Adipocyte (in vitro differentiated cells): ENCODE results near the gene RNASEH2A.

Experiments used
- DNase-seq: peaks from one replicate; pipeline ENCODE4 v3.0.0-alpha.2; 2015; ENCODE audit warnings: low read depth
- H3K27me3 ChIP-seq: replicated peaks from 2 replicates; pipeline ENCODE4 v1.7.0; 2013; ENCODE audit warnings: mild to moderate bottlenecking, low read length, moderate library complexity; ENCODE audit not compliant: control insufficient read depth, insufficient read depth
- H3K36me3 ChIP-seq: 2 replicates; pipeline ENCODE4 v1.7.0; 2013; ENCODE audit warnings: low read length, mild to moderate bottlenecking, moderate library complexity; ENCODE audit not compliant: control insufficient read depth, insufficient read depth, severe bottlenecking
- H3K4me1 ChIP-seq: 2 replicates; pipeline ENCODE4 v1.7.0; 2013; ENCODE audit warnings: mild to moderate bottlenecking, low read length, moderate library complexity; ENCODE audit not compliant: control insufficient read depth, insufficient read depth
- H3K4me3 ChIP-seq: 2 replicates; pipeline ENCODE4 v1.7.0; 2013; ENCODE audit warnings: mild to moderate bottlenecking, low read length, moderate library complexity
- H3K9ac ChIP-seq: 2 replicates; pipeline ENCODE4 v1.7.0; 2013; ENCODE audit warnings: mild to moderate bottlenecking, low read length, moderate library complexity
- H3K9me3 ChIP-seq: 2 replicates; pipeline ENCODE4 v1.7.0; 2013; ENCODE audit warnings: mild to moderate bottlenecking, low read length, moderate library complexity; ENCODE audit not compliant: control insufficient read depth

RNASEH2A gene

DNA sequence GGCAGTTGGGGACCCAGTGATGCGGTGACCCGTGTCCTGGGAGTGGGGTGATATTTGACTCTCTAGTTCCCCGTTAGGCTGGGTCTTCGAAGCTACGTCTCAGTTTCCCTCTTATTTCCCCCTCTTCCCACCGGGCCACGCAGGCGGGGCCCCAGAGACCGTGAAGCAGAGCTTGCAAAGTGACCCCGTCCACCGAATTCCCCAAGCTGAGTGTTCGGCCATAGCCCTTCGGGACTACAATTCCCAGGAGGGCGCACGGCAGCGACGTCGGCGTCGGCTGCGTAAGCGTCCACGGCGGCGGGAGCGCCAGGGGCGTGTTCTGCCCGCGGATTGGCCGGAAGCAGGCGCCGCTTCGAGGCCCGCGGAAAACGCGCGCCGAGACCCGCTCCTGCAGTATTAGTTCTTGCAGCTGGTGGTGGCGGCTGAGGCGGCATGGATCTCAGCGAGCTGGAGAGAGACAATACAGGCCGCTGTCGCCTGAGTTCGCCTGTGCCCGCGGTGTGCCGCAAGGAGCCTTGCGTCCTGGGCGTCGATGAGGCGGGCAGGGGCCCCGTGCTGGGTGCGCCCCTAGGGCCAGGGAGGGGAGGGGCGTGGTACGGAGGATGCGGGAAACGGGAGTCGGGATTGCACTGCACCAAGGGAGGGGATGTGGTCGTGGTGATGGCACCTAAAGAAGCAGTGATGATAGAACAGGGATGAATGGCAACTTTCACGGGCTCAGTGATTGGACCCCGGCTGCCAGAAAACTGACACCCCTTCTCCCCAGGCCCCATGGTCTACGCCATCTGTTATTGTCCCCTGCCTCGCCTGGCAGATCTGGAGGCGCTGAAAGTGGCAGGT lies at the start of gene RNASEH2A:
Gene RNASEH2A (plus strand): TSS at position 343 of the 840 bp plus-strand sequence. CDS start 90 bp downstream, at position 433.
- Histone ChIP-seq H3K36me3 (no peaks in the 10 kb centered on the region), H3K4me3 (peak within 1 kb of the TSS; percentile 85), H3K9ac (peak within 1 kb of the TSS; percentile 82), H3K4me1 (peaks cover 20% of the 10 kb centered on the region), H3K27me3 (no peaks in the 10 kb centered on the region), H3K9me3 (no peaks in the 10 kb centered on the region)
- DNase-seq: peak; percentile 95

DNA sequence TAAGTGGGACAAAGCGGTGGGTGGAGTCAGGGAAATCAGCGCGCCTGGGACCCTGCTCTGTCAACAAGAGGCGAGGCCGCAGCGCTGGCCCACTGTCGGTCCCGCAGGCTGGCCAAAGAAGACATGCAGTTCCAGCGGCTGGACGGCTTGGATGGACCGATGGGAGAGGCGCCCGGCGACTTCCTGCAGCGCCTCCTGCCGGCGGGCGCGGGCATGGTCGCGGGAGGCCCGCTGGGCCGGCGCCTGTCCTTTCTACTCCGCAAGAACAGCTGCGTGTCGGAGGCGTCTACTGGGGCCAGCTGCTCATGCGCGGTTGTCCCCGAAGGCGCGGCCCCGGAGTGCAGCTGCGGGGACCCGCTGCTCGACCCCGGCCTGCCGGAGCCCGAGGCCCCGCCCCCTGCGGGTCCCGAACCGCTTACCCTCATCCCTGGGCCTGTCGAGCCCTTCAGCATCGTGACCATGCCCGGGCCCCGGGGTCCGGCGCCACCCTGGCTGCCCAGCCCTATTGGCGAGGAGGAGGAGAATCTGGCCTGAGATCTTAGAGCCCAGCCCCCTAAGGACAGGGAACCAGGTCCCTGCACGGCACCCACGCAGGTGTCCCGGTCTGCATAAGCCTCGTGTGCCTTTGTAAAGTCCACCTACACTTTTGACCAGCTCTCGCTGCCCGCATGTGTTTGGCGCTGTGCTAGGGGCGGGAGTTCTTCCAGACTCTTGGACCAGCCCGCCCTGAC lies 48.7 kb upstream of the RNASEH2A start:
- peak overlapping the region; percentile 62 for H3K4me3 ChIP-seq

DNA sequence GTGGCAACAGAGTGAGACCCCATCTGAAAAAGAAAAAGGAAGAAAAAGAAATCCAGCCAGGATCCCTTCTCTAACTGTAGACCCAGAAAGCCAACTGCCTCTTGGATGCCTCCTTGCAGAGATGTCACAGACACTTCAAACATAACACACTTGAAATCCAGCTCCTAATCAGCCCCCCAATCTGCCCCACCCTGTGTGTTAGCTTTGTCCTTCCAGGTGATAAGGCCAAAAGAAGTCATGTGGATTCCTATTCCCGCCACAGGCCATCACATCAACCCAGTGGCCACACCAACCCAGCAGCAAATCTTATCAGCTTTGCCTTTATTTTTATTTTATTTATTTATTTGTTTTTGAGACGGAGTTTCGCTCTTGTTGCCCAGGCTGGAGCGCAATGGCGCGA lies 46.7 kb upstream of the RNASEH2A start:
- H3K36me3 ChIP-seq: peaks cover 21% of the 10 kb centered on the region
- no peak overlapping the region for H3K9ac ChIP-seq
- no peaks in the 10 kb centered on the region for H3K9me3 ChIP-seq
- peaks cover 3% of the 10 kb centered on the region for H3K4me1 ChIP-seq
- no peak overlapping the region for H3K4me3 ChIP-seq
- H3K27me3 ChIP-seq: no peaks in the 10 kb centered on the region
- no peak for DNase-seq

More for the DNA sequence above, 48.7 kb upstream of the RNASEH2A start:
- H3K36me3 ChIP-seq: peaks cover 9% of the 10 kb centered on the region
- peak overlapping the region; percentile 56 for H3K9ac ChIP-seq
- H3K27me3 ChIP-seq: peaks cover 4% of the 10 kb centered on the region
- no peaks in the 10 kb centered on the region for H3K9me3 ChIP-seq
- peak; percentile 82 for DNase-seq
- H3K4me1 ChIP-seq: peaks cover 3% of the 10 kb centered on the region

DNA sequence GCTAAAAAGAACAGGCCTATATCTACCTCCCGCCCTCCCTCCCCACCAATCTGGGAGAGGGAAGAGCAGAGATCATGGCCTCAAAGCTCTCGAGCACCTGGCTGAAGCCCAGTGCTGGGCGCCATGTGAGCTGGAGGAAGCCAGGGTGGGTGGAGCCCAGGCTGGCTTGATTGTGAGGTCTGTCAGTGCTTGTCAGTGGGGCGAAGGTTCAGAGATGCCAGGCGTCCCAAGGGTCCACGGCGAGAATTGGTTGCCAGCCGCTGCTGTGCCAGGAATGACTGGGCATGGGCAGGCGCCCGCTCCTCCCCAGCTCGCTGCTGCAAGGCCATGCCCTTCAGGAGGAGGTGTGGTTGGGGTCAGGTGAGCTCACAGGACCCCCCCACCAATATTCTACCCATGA lies 43.3 kb upstream of the RNASEH2A start:
- Histone ChIP-seq H3K4me1 (no peaks in the 10 kb centered on the region), H3K9ac (no peak overlapping the region), H3K27me3 (no peaks in the 10 kb centered on the region), H3K36me3 (peaks cover 44% of the 10 kb centered on the region), H3K9me3 (no peaks in the 10 kb centered on the region), H3K4me3 (no peak overlapping the region)
- no peak for DNase-seq

DNA sequence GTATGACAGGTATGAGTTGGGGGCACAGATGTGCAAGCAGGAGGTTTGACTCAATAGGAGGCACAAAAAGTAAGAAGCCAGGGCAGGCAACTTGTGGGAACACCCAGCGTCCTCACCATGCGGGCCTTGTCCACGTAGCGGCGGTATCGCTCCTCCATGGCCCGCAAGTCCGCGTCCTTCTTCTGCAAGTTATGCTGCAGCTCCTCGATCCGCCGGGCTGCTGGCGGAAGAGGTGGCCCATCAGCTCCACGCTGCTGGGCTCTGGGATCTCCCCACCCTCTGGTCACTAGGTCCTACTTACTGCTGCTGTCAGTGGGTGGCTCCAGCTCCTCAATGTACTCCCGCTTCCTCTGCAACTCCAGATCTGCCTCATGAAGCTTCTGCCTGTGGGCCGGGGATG lies 41.7 kb upstream of the RNASEH2A start:
- Histone ChIP-seq H3K9me3 (no peaks in the 10 kb centered on the region), H3K9ac (no peak overlapping the region), H3K4me1 (no peaks in the 10 kb centered on the region), H3K4me3 (no peak overlapping the region), H3K27me3 (no peaks in the 10 kb centered on the region), H3K36me3 (peaks cover 46% of the 10 kb centered on the region)
- DNase-seq: no peak

DNA sequence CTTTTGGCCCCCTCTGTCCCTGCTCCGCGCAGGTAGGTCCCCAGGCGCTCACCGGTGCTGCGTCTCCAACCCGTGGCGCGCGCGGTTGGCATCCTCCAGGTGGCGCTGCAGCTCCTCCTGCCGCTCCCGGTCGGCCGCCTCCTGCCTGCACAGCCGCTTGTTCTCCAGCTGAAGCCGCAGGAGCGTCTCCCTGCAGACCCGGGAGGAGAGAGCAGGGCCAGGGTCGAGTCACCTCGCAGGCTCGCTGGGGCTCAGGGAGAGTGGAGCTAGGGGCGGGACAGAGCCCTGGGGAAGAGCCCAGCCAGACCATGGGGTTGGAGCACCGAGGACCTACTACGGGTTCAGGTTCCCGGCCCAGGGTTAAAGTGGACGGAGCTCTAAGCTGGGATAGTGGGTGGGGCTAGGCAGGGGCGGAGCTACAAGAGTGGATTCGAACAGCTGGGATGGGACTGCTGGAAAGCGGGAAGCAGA lies 40.3 kb upstream of the RNASEH2A start:
- Histone ChIP-seq H3K9me3 (no peaks in the 10 kb centered on the region), H3K9ac (peak overlapping the region; percentile 42), H3K4me1 (no peaks in the 10 kb centered on the region), H3K36me3 (peaks cover 52% of the 10 kb centered on the region), H3K27me3 (no peaks in the 10 kb centered on the region), H3K4me3 (peak overlapping the region; percentile 73)
- DNase-seq: peak; percentile 82

DNA sequence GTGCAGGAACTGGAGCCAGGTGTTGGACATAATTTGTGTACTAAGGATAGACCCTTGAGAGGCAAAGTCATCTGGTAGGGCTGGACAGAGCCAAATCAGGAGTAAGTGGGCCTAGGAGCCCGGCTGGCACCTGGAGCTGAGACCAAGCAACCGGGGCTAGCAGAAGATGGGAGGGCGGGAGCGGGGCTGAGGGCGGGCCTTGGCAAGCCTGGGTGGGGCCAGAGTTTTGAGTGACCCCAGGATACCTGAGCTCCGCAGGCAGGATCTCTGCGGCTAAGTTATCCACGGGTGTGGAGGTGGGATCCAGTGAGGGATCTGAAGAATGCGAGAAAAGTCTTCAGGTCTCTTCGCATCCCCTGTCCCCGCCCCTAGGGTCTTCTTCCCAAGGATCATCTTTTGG lies 39.2 kb upstream of the RNASEH2A start:
- Histone ChIP-seq H3K9me3 (no peaks in the 10 kb centered on the region), H3K4me3 (no peak overlapping the region), H3K9ac (no peak overlapping the region), H3K4me1 (peaks cover 4% of the 10 kb centered on the region), H3K36me3 (peaks cover 51% of the 10 kb centered on the region), H3K27me3 (no peaks in the 10 kb centered on the region)
- no peak for DNase-seq

DNA sequence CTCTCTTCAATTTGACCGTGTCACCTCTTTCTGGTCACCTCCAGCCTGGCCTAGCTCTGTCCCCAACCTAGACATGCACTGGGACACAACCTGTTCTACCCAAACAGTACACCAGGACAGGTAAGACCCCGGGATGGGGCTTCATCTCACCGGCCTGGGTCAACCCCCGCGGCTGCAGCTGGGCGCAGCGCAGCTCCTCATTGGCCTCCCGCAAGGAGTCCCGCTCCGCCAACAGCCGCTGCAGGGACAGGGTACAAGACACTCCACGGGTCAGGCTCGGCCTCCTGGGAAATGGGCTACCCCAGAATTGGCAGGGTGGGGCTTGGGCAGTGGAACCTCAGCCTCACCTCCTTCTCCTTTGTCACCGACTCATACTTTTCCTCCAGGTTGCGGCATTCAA lies 38.7 kb upstream of the RNASEH2A start:
- Histone ChIP-seq H3K9me3 (no peaks in the 10 kb centered on the region), H3K9ac (no peak overlapping the region), H3K36me3 (peaks cover 46% of the 10 kb centered on the region), H3K4me1 (peaks cover 9% of the 10 kb centered on the region), H3K27me3 (no peaks in the 10 kb centered on the region), H3K4me3 (no peak overlapping the region)
- DNase-seq: no peak

DNA sequence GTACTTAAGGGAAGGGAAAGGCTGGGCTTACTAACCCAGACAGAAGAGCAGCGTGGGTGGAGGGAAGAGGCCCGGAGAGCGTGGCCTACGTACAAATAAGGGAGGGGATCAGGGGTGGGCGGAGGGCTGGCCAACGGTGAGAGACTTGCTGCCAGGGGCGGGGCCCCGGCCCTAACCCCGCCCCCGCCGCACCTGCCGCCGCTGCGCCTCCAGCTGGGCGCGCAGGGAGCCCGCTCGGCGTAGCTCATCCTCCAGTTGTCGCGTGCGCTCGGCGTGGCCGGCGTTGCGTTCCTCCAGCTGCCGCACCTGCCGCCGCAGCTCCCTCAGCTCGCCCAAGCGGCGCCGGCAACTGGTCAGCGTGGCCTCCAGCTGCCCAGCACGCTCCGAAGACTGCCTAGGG lies 36.7 kb upstream of the RNASEH2A start:
- Histone ChIP-seq H3K9ac (no peak overlapping the region), H3K27me3 (no peaks in the 10 kb centered on the region), H3K9me3 (no peaks in the 10 kb centered on the region), H3K4me3 (no peak overlapping the region), H3K4me1 (peaks cover 29% of the 10 kb centered on the region), H3K36me3 (peaks cover 34% of the 10 kb centered on the region)
- DNase-seq: no peak

DNA sequence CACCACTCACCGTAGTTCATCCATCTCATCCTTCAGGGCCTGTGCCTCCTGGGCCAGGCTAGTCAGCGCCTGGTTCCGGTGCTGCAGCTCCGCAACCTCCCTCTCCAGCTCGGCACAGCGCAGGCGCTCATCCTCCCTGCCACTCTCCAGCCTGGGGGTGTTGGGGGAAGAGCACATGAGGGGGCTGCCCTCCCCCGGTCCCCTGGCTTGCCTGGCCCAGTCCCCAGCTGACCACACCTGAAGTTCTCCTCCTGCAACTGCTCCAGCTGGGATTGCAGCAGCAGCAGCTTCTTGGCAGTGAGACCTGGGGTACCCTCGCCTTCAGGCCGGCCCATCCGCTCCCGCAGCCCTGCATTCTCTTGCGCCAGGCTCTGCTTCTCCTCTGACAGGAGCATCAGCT lies 35.5 kb upstream of the RNASEH2A start:
- DNase-seq: no peak
- H3K27me3 ChIP-seq: no peaks in the 10 kb centered on the region
- H3K9ac ChIP-seq: no peak overlapping the region
- H3K36me3 ChIP-seq: peaks cover 23% of the 10 kb centered on the region
- no peaks in the 10 kb centered on the region for H3K9me3 ChIP-seq
- no peak overlapping the region for H3K4me3 ChIP-seq
- peaks cover 35% of the 10 kb centered on the region for H3K4me1 ChIP-seq

DNA sequence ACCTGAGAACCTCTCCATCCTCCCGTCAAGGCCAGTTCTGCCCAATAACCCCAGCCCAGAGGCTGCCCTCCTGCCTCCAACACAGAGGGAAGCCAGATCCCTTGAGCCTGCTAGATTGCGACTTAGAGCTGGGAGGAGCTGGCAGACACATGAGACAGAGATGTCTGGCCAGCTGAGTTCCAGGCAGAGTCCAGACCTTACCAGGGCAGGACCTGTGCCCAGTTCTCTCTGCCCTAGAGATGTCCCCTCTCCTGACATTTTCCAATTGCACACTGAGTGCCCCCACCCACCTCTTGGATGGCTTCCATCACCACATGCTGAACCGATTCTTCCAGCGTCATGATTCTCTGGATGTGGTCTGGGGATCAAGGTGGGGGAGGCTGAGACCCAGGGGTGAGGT lies 34.1 kb upstream of the RNASEH2A start:
- peaks cover 37% of the 10 kb centered on the region for H3K4me1 ChIP-seq
- H3K36me3 ChIP-seq: peaks cover 19% of the 10 kb centered on the region
- no peaks in the 10 kb centered on the region for H3K9me3 ChIP-seq
- no peak for DNase-seq
- H3K4me3 ChIP-seq: no peak overlapping the region
- H3K27me3 ChIP-seq: no peaks in the 10 kb centered on the region
- H3K9ac ChIP-seq: peak overlapping the region; percentile 92
